Caco-2 (cell line): Measurements from ENCODE around the gene ICAM5. TPM values are rescaled to one million over a fixed set of nuclear protein-coding genes. Genes with fewer than 3 reads are reported as not detected.

ENCODE experiments used
- BruUV-seq: library from RNA; stranded (reverse); fragments of 400-500 nt; replicated peaks from 2 replicates; lab custom pipeline; 2021; lab: Mats Ljungman, UMichigan
- CTCF ChIA-PET: fragments of 300-600 bp; sonication (Branson Sonifier 250); formaldehyde crosslinking; loops from one replicate; lab custom pipeline; 2022; ENCODE audit warnings: antibody characterized with exemption; lab: Charles Lee
- POLR2A ChIA-PET: fragments of 300-600 bp; sonication (Branson Sonifier 250); formaldehyde crosslinking; loops from one replicate; lab custom pipeline; 2022; ENCODE audit warnings: antibody characterized with exemption; lab: Charles Lee
- DNase-seq, 2 experiments: peaks; one replicate each; pipeline versions ENCODE4 v3.0.0 to v3.0.0-alpha.2; 2020 to 2022
- H3K27me3 ChIP-seq: replicated peaks from 2 replicates; pipeline ENCODE4 v1.6.0; 2011; ENCODE audit warnings: low read length; ENCODE audit not compliant: control insufficient read depth, insufficient read depth
- H3K36me3 ChIP-seq: 2 replicates; pipeline ENCODE4 v1.5.1; 2011; ENCODE audit warnings: low read length; ENCODE audit not compliant: control insufficient read depth, insufficient read depth
- H3K4me1 ChIP-seq: fragments of 250-450 bp; sonication (Bioruptor Pico); 2 replicates; pipeline ENCODE4 v1.5.1; 2020; ENCODE audit warnings: mild to moderate bottlenecking
- H3K4me3 ChIP-seq: 2 replicates; pipeline ENCODE4 v1.5.1; 2011; ENCODE audit warnings: low read depth, mild to moderate bottlenecking, control low read depth, low read length
- H3K9me3 ChIP-seq: fragments of 250-450 bp; sonication (Bioruptor Pico); 2 replicates; pipeline ENCODE4 v1.5.1; 2020; ENCODE audit warnings: mild to moderate bottlenecking, moderate library complexity
- H3K27ac Mint-ChIP-seq: one replicate; pipeline ENCODE4 v1.8.0; 2022; ENCODE audit warnings: mixed read lengths; ENCODE audit not compliant: unreplicated experiment
- H3K27me3 Mint-ChIP-seq: one replicate; pipeline ENCODE4 v1.8.0; 2022; ENCODE audit warnings: mixed read lengths; ENCODE audit not compliant: insufficient read depth, unreplicated experiment
- H3K36me3 Mint-ChIP-seq: one replicate; pipeline ENCODE4 v1.8.0; 2022; ENCODE audit warnings: mild to moderate bottlenecking, mixed read lengths; ENCODE audit not compliant: insufficient read depth, unreplicated experiment
- H3K4me1 Mint-ChIP-seq: one replicate; pipeline ENCODE4 v1.8.0; 2022; ENCODE audit warnings: low read depth, mixed read lengths; ENCODE audit not compliant: unreplicated experiment
- H3K4me3 Mint-ChIP-seq: one replicate; pipeline ENCODE4 v1.8.0; 2022; ENCODE audit warnings: mild to moderate bottlenecking, moderate library complexity, mixed read lengths; ENCODE audit not compliant: unreplicated experiment
- H3K9me3 Mint-ChIP-seq: one replicate; pipeline ENCODE4 v1.8.0; 2022; ENCODE audit warnings: mixed read lengths; ENCODE audit not compliant: unreplicated experiment
- CTCF ChIP-seq, 2 experiments: fragments of 200-600 bp in 1 of 2; IDR thresholded peaks; 1 replicate in 1 of 2; 2 replicates in 1 of 2; pipeline versions ENCODE4 v1.5.1 to v1.8.0; 2011 to 2022; ENCODE audit warnings: antibody characterized with exemption in 1 of 2, control low read depth in 1 of 2, inconsistent platforms in 1 of 2, low read depth in 1 of 2, low read length in 1 of 2, mild to moderate bottlenecking in 1 of 2, moderate library complexity in 1 of 2; ENCODE audit not compliant: insufficient read depth in 1 of 2, severe bottlenecking in 1 of 2, unreplicated experiment in 1 of 2
- intact Hi-C: fragments of 100-400 bp; cut with micrococcal nuclease; formaldehyde crosslinking; loops from one replicate; pipeline ENCODE4 v1.10.0; 2022; ENCODE audit not compliant: unreplicated experiment
- total RNA-seq: library from RNA; stranded (reverse); gene quantifications from 2 replicates; pipeline ENCODE4 v1.2.3, GENCODE V29; 2022

Gene ICAM5
- total RNA-seq, 1 experiment from 2014 or later, result 3.2 TPM

- H3K4me1 ChIP-seq, result no peaks in the 10 kb centered on the region
- Mint-ChIP-seq H3K4me3 (no peak overlapping the region), H3K27ac (peak overlapping the region; percentile 9), H3K4me1 (no peaks in the 10 kb centered on the region), H3K9me3 (no peaks in the 10 kb centered on the region), H3K36me3 (peaks cover 68% of the 10 kb centered on the region), H3K27me3 (no peaks in the 10 kb centered on the region)
- H3K27me3 ChIP-seq, result no peaks in the 10 kb centered on the region
- ChIA-PET CTCF (no interaction called here), POLR2A (no interaction called here)
- no peak for DNase-seq
- intact Hi-C loops, result no loop called here
- no peak for TF ChIP-seq CTCF (IDR thresholded peaks at IDR 0.05; ENCODE audit: insufficient read depth in 1 of 2, low read depth in 1 of 2, low read length in 1 of 2, severe bottlenecking in 1 of 2, unreplicated experiment in 1 of 2)
- no TSS peak for BruUV-seq
- no peaks in the 10 kb centered on the region for H3K9me3 ChIP-seq
- H3K4me3 ChIP-seq, result no peak overlapping the region
- no peaks in the 10 kb centered on the region; the same call in none of the 2 replicates for H3K36me3 ChIP-seq
Measured at GRCh38 chr19:10321874-10322835, 32.4 kb downstream of the ICAM5 start.

GRCh38 chr19:10325732-10326131 lies 36.0 kb downstream of the ICAM5 start:
- H3K9me3 ChIP-seq, result no peaks in the 10 kb centered on the region
- intact Hi-C loops, result no loop called here
- H3K4me1 ChIP-seq, result no peaks in the 10 kb centered on the region
- no peak overlapping the region for H3K4me3 Mint-ChIP-seq
- no peaks in the 10 kb centered on the region for H3K9me3 Mint-ChIP-seq
- peaks cover 77% of the 10 kb centered on the region for H3K36me3 Mint-ChIP-seq
- no peak for DNase-seq
- CTCF ChIA-PET, result interaction anchor here (0.8 kb wide), 1 partner anchor 10 kb away, joined by 4 read pairs; the partner anchor contains the start of gene FDX2
- peaks cover 2% of the 10 kb centered on the region for H3K36me3 ChIP-seq
- no TSS peak for BruUV-seq
- H3K27me3 Mint-ChIP-seq, result no peaks in the 10 kb centered on the region
- POLR2A ChIA-PET, result interaction anchor here (0.7 to 0.9 kb wide), 2 partner anchors 11 to 56 kb away, joined by 3 to 4 read pairs; no protein-coding TSS in a partner anchor
- no peak for TF ChIP-seq CTCF (IDR thresholded peaks at IDR 0.05; ENCODE audit: insufficient read depth in 1 of 2, low read depth in 1 of 2, low read length in 1 of 2, severe bottlenecking in 1 of 2, unreplicated experiment in 1 of 2)
- no peaks in the 10 kb centered on the region for H3K27me3 ChIP-seq
- H3K4me1 Mint-ChIP-seq, result no peaks in the 10 kb centered on the region
- H3K4me3 ChIP-seq, result no peak overlapping the region
- H3K27ac Mint-ChIP-seq, result no peak overlapping the region

- no peaks in the 10 kb centered on the region for H3K9me3 ChIP-seq
- Mint-ChIP-seq H3K4me1 (peaks cover 5% of the 10 kb centered on the region), H3K4me3 (no peak overlapping the region), H3K27me3 (no peaks in the 10 kb centered on the region), H3K36me3 (peaks cover 74% of the 10 kb centered on the region), H3K9me3 (no peaks in the 10 kb centered on the region), H3K27ac (no peak overlapping the region)
- intact Hi-C loops, result no loop called here
- H3K36me3 ChIP-seq, result 0 out of 2 replicates have a peak, but pooled peaks cover 2% of the 10 kb centered on the region
- H3K27me3 ChIP-seq, result no peaks in the 10 kb centered on the region
- CTCF ChIA-PET, result no interaction called here
- BruUV-seq, result no TSS peak
- H3K4me3 ChIP-seq, result no peak overlapping the region
- POLR2A ChIA-PET, result no interaction called here
- no peak for DNase-seq
- TF ChIP-seq CTCF (IDR thresholded peaks at IDR 0.05; ENCODE audit: insufficient read depth in 1 of 2, low read depth in 1 of 2, low read length in 1 of 2, severe bottlenecking in 1 of 2, unreplicated experiment in 1 of 2), result no peak
- no peaks in the 10 kb centered on the region for H3K4me1 ChIP-seq
Measured at GRCh38 chr19:10327793-10328192, 38.0 kb downstream of the ICAM5 start.
